SK-N-SH (cell line): Measurements from ENCODE around the gene WDR64.

ENCODE experiments used
- EP300 ChIP-seq, 2 experiments: IDR thresholded peaks; 2 replicates each; pipeline versions ENCODE4 v1.4.0 to v1.6.1; 2012; ENCODE audit warnings: borderline replicate concordance in 1 of 2, low read depth in 1 of 2, low read length in 1 of 2
- GABPA ChIP-seq: IDR thresholded peaks from 2 replicates; pipeline ENCODE4 v1.4.0; 2012; ENCODE audit warnings: low read depth, mild to moderate bottlenecking
- JUND ChIP-seq: IDR thresholded peaks from 2 replicates; pipeline ENCODE4 v1.4.0; 2012
- NFIC ChIP-seq: IDR thresholded peaks from 2 replicates; pipeline ENCODE4 v1.4.0; 2012; ENCODE audit warnings: borderline replicate concordance
- NRF1 ChIP-seq: IDR thresholded peaks from 2 replicates; pipeline ENCODE4 v1.6.1; 2012; ENCODE audit warnings: low read depth, mild to moderate bottlenecking, low read length
- POLR2AphosphoS5 ChIP-seq: IDR thresholded peaks from 2 replicates; pipeline ENCODE4 v1.6.1; 2012; ENCODE audit warnings: low read depth, low read length
- TAF1 ChIP-seq: IDR thresholded peaks from 2 replicates; pipeline ENCODE4 v1.6.1; 2012; ENCODE audit warnings: low read depth, mild to moderate bottlenecking, low read length, moderate library complexity, borderline replicate concordance
- TEAD4 ChIP-seq: IDR thresholded peaks from 2 replicates; pipeline ENCODE4 v1.4.0; 2012; ENCODE audit warnings: mild to moderate bottlenecking, borderline replicate concordance; ENCODE audit not compliant: insufficient read depth
- TF ChIP-seq, protein P1 (sequence below): fragments of 200-600 bp; sonication (generic); IDR thresholded peaks from 2 replicates; pipeline ENCODE4 v1.6.1; 2017; ENCODE audit warnings: antibody characterized with exemption, mild to moderate bottlenecking, moderate library complexity
- TF ChIP-seq, protein P2 (sequence below): IDR thresholded peaks from 2 replicates; pipeline ENCODE4 v1.4.0; 2012; ENCODE audit warnings: low read depth, borderline replicate concordance
- TF ChIP-seq, protein P3 (sequence below): fragments of 150-350 bp; IDR thresholded peaks from 2 replicates; pipeline ENCODE4 v1.6.1; 2017; ENCODE audit warnings: antibody characterized with exemption, low read length, low read depth, borderline replicate concordance
- TF ChIP-seq, protein P4 (sequence below): IDR thresholded peaks from 2 replicates; pipeline ENCODE4 v1.4.0; 2012; ENCODE audit warnings: low read depth

DNA sequence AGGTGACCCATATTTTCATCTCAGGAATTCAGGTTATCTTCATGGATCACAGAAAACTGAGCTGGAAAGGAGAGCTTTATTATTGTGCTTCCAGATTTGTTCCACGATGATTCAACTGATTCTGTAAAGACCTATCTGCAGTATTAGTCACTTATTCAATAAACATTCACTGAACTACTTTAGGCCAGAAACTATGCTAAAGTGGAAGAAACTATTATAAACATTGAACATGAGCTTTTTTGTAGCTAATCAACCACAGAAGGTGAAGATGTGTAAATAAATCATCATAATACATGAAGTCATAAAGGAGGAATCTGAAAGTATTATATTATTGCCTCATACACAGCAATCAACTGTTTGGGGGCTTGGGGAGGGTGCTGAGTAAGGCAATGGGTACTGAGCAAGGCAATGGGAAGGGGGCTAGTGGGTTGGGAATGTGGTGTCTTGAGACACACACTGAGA is 165.3 kb downstream of the WDR64 start:
- TF ChIP-seq, protein P1, sequence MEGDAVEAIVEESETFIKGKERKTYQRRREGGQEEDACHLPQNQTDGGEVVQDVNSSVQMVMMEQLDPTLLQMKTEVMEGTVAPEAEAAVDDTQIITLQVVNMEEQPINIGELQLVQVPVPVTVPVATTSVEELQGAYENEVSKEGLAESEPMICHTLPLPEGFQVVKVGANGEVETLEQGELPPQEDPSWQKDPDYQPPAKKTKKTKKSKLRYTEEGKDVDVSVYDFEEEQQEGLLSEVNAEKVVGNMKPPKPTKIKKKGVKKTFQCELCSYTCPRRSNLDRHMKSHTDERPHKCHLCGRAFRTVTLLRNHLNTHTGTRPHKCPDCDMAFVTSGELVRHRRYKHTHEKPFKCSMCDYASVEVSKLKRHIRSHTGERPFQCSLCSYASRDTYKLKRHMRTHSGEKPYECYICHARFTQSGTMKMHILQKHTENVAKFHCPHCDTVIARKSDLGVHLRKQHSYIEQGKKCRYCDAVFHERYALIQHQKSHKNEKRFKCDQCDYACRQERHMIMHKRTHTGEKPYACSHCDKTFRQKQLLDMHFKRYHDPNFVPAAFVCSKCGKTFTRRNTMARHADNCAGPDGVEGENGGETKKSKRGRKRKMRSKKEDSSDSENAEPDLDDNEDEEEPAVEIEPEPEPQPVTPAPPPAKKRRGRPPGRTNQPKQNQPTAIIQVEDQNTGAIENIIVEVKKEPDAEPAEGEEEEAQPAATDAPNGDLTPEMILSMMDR, result no peak
- TF ChIP-seq TEAD4, result no peak
- TF ChIP-seq GABPA, result no peak
- TF ChIP-seq, protein P2, sequence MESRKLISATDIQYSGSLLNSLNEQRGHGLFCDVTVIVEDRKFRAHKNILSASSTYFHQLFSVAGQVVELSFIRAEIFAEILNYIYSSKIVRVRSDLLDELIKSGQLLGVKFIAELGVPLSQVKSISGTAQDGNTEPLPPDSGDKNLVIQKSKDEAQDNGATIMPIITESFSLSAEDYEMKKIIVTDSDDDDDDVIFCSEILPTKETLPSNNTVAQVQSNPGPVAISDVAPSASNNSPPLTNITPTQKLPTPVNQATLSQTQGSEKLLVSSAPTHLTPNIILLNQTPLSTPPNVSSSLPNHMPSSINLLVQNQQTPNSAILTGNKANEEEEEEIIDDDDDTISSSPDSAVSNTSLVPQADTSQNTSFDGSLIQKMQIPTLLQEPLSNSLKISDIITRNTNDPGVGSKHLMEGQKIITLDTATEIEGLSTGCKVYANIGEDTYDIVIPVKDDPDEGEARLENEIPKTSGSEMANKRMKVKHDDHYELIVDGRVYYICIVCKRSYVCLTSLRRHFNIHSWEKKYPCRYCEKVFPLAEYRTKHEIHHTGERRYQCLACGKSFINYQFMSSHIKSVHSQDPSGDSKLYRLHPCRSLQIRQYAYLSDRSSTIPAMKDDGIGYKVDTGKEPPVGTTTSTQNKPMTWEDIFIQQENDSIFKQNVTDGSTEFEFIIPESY, result no peak
- TF ChIP-seq TAF1, result no peak
- no peak for TF ChIP-seq POLR2AphosphoS5
- no peak for TF ChIP-seq NFIC
- TF ChIP-seq NRF1, result no peak
- TF ChIP-seq JUND, result no peak
- no peak for TF ChIP-seq EP300 (IDR thresholded peaks at IDR 0.05; ENCODE audit: borderline replicate concordance in 1 of 2, low read depth in 1 of 2, low read length in 1 of 2)
- TF ChIP-seq, protein P3, sequence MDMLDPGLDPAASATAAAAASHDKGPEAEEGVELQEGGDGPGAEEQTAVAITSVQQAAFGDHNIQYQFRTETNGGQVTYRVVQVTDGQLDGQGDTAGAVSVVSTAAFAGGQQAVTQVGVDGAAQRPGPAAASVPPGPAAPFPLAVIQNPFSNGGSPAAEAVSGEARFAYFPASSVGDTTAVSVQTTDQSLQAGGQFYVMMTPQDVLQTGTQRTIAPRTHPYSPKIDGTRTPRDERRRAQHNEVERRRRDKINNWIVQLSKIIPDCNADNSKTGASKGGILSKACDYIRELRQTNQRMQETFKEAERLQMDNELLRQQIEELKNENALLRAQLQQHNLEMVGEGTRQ, result no peak
- TF ChIP-seq, protein P4, sequence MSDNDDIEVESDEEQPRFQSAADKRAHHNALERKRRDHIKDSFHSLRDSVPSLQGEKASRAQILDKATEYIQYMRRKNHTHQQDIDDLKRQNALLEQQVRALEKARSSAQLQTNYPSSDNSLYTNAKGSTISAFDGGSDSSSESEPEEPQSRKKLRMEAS, result no peak
